Left ventricle myocardium inferior (tissue), 1 donor: ENCODE data around the gene IL18. TPM values are rescaled to one million over a fixed set of nuclear protein-coding genes. Genes with fewer than 3 reads are reported as not detected.

Experiments
- DNase-seq: peaks from one replicate; pipeline ENCODE4 v3.0.0-alpha.2; 2020
- H3K27ac ChIP-seq: fragments of 200-600 bp; replicated peaks from 2 replicates; pipeline ENCODE4 v1.8.0; 2021
- H3K27me3 ChIP-seq: fragments of 200-600 bp; 2 replicates; pipeline ENCODE4 v1.8.0; 2021; ENCODE audit warnings: low read depth
- H3K36me3 ChIP-seq: fragments of 200-600 bp; 2 replicates; pipeline ENCODE4 v1.8.0; 2021
- H3K4me1 ChIP-seq: fragments of 200-600 bp; 2 replicates; pipeline ENCODE4 v1.8.0; 2021
- H3K4me3 ChIP-seq: fragments of 200-600 bp; 2 replicates; pipeline ENCODE4 v1.8.0; 2021; ENCODE audit warnings: mild to moderate bottlenecking, moderate library complexity
- H3K9me3 ChIP-seq: fragments of 200-600 bp; replicated peaks from 2 replicates; pipeline ENCODE4 v1.8.0; 2021
- intact Hi-C: fragments of 100-400 bp; cut with micrococcal nuclease; formaldehyde crosslinking; loops from one replicate; pipeline ENCODE4 v1.11.0; 2022
- total RNA-seq: library from RNA; stranded (reverse); fragmentation: NEBNext Ultra II Directional; extraction: Animal tissue kit (Norgen Biotek cat#: 25700); gene quantifications from one replicate; pipeline ENCODE4 v1.2.1, GENCODE V29; 2021
- TF ChIP-seq, protein P1 (sequence below): fragments of 200-600 bp; IDR thresholded peaks from 2 replicates; pipeline ENCODE4 v1.8.0; 2021; ENCODE audit warnings: antibody characterized with exemption, mild to moderate bottlenecking, borderline replicate concordance
- donor health status: DM: no; HTN: yes; CAD: no; lungs with severe emphysema.

The IL18 gene
- total RNA-seq, 1 donor from 2014 or later = 1.6 TPM

DNA sequence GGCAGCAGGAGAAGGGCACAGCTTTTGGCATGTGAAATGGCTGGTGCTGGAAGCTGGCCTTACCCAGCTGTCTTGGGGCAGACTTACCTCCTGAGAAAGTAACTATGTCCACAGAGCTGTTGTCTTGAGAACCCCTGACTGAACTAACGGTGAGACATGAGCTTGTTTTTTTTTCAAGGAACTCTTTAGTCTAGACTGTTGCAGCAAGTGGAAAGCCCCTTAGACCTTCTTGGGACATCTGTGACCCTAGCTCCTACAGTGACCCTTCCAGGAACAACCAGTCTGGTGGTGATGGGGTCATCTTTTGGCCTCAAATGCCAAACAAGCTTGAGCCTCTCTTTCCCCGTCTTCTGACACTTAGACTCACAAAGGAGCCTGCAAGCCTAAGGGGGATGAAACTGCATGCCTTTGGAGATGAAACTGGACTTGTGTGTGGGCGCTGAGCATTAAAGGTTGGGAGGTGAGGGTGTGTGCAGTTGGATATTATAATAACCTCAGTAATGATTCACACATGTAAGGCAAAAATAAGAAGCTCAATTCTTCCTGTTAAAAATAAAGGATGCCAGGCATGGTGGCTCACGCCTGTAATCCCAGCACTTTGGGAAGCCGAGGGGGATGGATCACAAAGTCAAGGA lies 41.8 kb downstream of the IL18 start:
- Histone ChIP-seq H3K36me3 (peaks cover 9% of the 10 kb centered on the region), H3K4me3 (no peak overlapping the region), H3K4me1 (no peaks in the 10 kb centered on the region), H3K27ac (no peak overlapping the region), H3K27me3 (no peaks in the 10 kb centered on the region), H3K9me3 (no peaks in the 10 kb centered on the region)
- intact Hi-C loops = no loop called here
- no peak for DNase-seq
- TF ChIP-seq, protein P1, sequence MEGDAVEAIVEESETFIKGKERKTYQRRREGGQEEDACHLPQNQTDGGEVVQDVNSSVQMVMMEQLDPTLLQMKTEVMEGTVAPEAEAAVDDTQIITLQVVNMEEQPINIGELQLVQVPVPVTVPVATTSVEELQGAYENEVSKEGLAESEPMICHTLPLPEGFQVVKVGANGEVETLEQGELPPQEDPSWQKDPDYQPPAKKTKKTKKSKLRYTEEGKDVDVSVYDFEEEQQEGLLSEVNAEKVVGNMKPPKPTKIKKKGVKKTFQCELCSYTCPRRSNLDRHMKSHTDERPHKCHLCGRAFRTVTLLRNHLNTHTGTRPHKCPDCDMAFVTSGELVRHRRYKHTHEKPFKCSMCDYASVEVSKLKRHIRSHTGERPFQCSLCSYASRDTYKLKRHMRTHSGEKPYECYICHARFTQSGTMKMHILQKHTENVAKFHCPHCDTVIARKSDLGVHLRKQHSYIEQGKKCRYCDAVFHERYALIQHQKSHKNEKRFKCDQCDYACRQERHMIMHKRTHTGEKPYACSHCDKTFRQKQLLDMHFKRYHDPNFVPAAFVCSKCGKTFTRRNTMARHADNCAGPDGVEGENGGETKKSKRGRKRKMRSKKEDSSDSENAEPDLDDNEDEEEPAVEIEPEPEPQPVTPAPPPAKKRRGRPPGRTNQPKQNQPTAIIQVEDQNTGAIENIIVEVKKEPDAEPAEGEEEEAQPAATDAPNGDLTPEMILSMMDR = no peak

- Histone ChIP-seq H3K27ac (no peak overlapping the region), H3K27me3 (no peaks in the 10 kb centered on the region), H3K9me3 (no peaks in the 10 kb centered on the region), H3K4me1 (peaks cover 5% of the 10 kb centered on the region), H3K36me3 (peaks cover 9% of the 10 kb centered on the region), H3K4me3 (no peak overlapping the region)
- intact Hi-C loops = loop anchor here (10.0 kb wide), 1 partner anchor 57 kb away; the partner anchor contains the start of gene BCO2
- DNase-seq = no peak
- TF ChIP-seq, protein P1 = no peak
These were observed 45.7 kb downstream of the IL18 start for GRCh38 chr11:112118176-112118575.

GRCh38 chr11:112115386-112115785 lies 48.5 kb downstream of the IL18 start:
- intact Hi-C loops = loop anchor here (10.0 kb wide), 1 partner anchor 59 kb away; the partner anchor contains the start of gene BCO2
- TF ChIP-seq, protein P1 = no peak
- no peak for DNase-seq
- H3K27me3 ChIP-seq = no peaks in the 10 kb centered on the region
- peaks cover 9% of the 10 kb centered on the region for H3K36me3 ChIP-seq
- peaks cover 5% of the 10 kb centered on the region for H3K9me3 ChIP-seq
- peaks cover 5% of the 10 kb centered on the region for H3K4me1 ChIP-seq
- no peak overlapping the region for H3K27ac ChIP-seq
- no peak overlapping the region for H3K4me3 ChIP-seq

DNA sequence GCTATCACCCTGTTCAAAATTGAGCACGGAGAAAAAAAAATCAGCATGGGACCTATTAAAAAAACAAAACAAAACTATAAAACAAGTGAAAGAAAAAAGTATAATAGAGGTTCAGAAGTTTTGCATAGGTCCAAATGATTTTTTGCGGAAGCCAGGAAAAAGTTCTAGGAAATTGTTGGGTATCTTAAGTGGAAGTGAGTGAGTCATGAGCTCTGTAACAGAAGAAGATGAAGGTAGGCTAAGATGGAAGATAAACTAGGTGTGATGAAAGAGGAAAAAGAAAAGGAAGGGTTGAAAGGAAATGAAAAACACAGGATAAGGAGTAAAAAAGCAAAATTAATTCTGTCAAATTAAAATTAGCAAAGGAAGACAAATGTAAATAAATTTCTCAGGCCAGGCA lies 49.4 kb downstream of the IL18 start:
- H3K27me3 ChIP-seq = no peaks in the 10 kb centered on the region
- H3K9me3 ChIP-seq = peaks cover 5% of the 10 kb centered on the region
- H3K36me3 ChIP-seq = peaks cover 7% of the 10 kb centered on the region
- H3K27ac ChIP-seq = no peak overlapping the region
- H3K4me1 ChIP-seq = peaks cover 5% of the 10 kb centered on the region
- DNase-seq = no peak
- TF ChIP-seq, protein P1 = no peak
- H3K4me3 ChIP-seq = no peak overlapping the region
- intact Hi-C loops = loop anchor here (10.0 kb wide), 1 partner anchor 60 kb away; the partner anchor contains the start of gene BCO2

DNA sequence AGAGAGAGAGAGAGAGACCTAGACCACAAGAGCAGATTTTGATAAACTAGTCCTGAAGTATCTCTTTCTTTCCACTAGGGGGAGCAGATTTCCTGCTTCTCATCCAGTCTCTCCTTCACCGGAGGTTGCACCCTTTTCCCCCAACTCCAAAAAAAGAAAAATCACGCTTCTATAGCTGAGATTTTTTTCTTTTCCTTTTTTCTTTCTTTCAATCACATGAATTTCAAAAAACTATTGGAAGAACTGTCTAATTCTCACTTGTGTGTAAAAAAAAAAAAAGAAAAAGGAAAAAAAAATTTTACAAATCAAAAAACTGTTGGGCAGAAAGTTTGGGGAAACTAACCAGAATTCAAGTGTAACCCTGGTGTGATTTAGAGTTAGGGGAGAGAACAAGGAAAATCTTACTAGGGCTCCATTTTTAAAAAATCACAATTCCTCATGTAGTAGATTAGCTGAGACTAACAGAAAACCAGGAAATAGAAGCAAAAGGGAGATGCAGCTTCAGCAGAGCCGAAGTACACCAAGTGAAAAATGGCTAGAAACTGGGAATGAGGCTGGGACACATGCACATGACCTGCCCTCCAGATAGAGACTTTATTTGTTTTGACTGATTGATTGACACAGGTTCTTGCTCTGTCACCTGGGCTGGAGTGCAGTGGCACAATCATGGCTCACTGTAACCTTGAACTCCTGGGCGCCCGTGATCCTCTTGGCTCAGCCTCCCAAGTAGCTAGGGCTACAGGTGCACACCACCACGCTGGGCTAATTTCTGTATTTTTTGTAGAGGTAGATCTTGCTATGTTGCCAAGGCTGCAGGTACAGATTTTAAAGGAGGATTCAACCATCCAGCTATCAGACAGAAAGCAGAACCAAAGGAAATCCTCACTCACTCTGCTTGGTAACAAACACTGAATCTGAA lies 50.1 kb downstream of the IL18 start:
- Histone ChIP-seq H3K9me3 (peaks cover 5% of the 10 kb centered on the region), H3K36me3 (peaks cover under 1% of the 10 kb centered on the region), H3K4me1 (peaks cover 5% of the 10 kb centered on the region), H3K27ac (no peak overlapping the region), H3K4me3 (peak overlapping the region; percentile 21), H3K27me3 (no peaks in the 10 kb centered on the region)
- intact Hi-C loops = loop anchor here (10.0 kb wide), 1 partner anchor 61 kb away; the partner anchor contains the start of gene BCO2
- no peak for DNase-seq
- TF ChIP-seq, protein P1 = peak; percentile 78
